ENCODE measurements around the gene PRTFDC1. TPM values are rescaled to one million over a fixed set of nuclear protein-coding genes. Genes with fewer than 3 reads are reported as not detected.
A peak's percentile ranks its signal among the peaks of the same experiment; 100 is the strongest.

The PRTFDC1 gene
- total and polyA plus RNA-seq, 2 donors, result 6.1 to 9.1 TPM

DNA sequence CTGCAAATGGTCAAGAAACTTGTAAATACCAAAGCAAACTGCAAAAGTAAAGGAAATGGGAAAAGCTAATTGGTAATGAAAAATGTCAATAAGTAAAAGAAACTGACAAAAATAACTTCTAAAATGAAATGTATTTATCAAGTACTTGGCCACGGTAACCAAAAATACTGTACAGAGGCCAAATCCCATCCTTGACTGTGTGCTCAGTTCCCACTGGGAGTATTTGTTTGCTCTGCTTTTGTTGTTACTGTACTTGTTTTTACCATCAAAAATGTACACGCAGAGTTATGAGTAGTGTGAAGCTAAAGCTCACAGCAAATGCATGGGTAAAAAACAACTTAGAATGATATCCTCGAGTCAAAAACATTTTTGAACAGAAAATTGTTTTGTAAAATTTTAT, 32.5 kb upstream of the PRTFDC1 start:
- DNase-seq (ENCODE audit: low read depth in 6 of 9, low spot score in 9 of 9), result no peak
- 63% methylated on average over 3 of the region's 3 CpGs for WGBS
- Histone ChIP-seq H3K4me1 (ENCODE audit: control insufficient read depth in 2 of 2, insufficient read depth in 2 of 2, low read length in 2 of 2) (peaks cover 0 to 4% of the 10 kb centered on the region in 2 donors), H3K4me3 (ENCODE audit: low read length in 2 of 2) (no peak overlapping the region), H3K27me3 (ENCODE audit: control insufficient read depth in 2 of 2, insufficient read depth in 1 of 2, low read length in 1 of 2) (no peaks in the 10 kb centered on the region), H3K9me3 (ENCODE audit: control insufficient read depth in 2 of 2, insufficient read depth in 1 of 2, low read length in 1 of 2) (no peaks in the 10 kb centered on the region), H3K36me3 (ENCODE audit: control insufficient read depth in 2 of 2, insufficient read depth in 2 of 2, low read length in 1 of 2) (no peaks in the 10 kb centered on the region), H3K27ac (ENCODE audit: low read depth in 1 of 2, low read length in 1 of 2) (no peak overlapping the region)

DNA sequence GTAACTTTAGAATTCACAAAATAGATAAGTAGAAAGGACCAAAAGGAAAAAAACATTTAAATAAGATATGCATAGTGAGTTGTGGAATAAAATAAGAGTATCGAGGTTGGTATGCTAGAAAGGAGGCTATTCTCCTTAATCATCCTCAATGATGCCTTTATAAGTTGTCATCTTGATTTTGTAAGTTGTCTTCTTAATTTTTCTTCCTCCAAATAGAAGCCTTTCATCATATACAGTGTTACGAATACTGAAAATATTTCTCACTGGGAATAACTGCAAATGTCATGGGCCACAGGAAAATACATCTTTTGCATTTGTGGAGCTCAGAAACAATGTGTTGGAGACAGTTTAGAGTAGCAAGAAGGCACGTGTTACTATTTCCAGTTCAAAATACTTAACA, 31.5 kb upstream of the PRTFDC1 start:
- WGBS, result 96% methylated on average over 3 of the region's 3 CpGs
- Histone ChIP-seq H3K27ac (ENCODE audit: low read depth in 1 of 2, low read length in 1 of 2) (no peak overlapping the region), H3K9me3 (ENCODE audit: control insufficient read depth in 2 of 2, insufficient read depth in 1 of 2, low read length in 1 of 2) (no peaks in the 10 kb centered on the region), H3K4me1 (ENCODE audit: control insufficient read depth in 2 of 2, insufficient read depth in 2 of 2, low read length in 2 of 2) (no peaks in the 10 kb centered on the region), H3K27me3 (ENCODE audit: control insufficient read depth in 2 of 2, insufficient read depth in 1 of 2, low read length in 1 of 2) (no peaks in the 10 kb centered on the region), H3K36me3 (ENCODE audit: control insufficient read depth in 2 of 2, insufficient read depth in 2 of 2, low read length in 1 of 2) (no peaks in the 10 kb centered on the region), H3K4me3 (ENCODE audit: low read length in 2 of 2) (no peak overlapping the region)
- DNase-seq (ENCODE audit: low read depth in 6 of 9, low spot score in 9 of 9), result no peak

DNA sequence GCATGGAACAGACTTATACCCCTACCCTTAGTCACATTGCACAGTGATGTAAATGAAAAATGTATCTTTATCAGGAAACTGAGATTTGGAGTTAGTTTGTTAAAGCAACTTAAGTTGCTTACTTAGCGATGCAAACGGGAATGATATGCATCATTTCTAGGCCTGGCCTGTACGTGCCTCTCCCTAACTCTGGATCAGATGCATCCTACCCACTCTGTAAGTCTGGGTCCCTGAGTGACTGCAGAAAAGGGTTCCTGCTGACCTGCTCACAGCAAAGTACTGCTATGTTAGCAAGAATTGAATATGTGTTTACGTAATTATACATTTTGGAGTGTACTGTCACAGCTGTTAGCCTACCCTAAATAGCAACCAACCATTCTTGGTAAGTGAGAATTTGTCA, 30.7 kb upstream of the PRTFDC1 start:
- 98% methylated on average over 4 of the region's 4 CpGs for WGBS
- DNase-seq (ENCODE audit: low read depth in 6 of 9, low spot score in 9 of 9), result no peak
- Histone ChIP-seq H3K27ac (ENCODE audit: low read depth in 1 of 2, low read length in 1 of 2) (no peak overlapping the region), H3K9me3 (ENCODE audit: control insufficient read depth in 2 of 2, insufficient read depth in 1 of 2, low read length in 1 of 2) (no peaks in the 10 kb centered on the region), H3K36me3 (ENCODE audit: control insufficient read depth in 2 of 2, insufficient read depth in 2 of 2, low read length in 1 of 2) (no peaks in the 10 kb centered on the region), H3K4me3 (ENCODE audit: low read length in 2 of 2) (no peak overlapping the region), H3K4me1 (ENCODE audit: control insufficient read depth in 2 of 2, insufficient read depth in 2 of 2, low read length in 2 of 2) (no peaks in the 10 kb centered on the region), H3K27me3 (ENCODE audit: control insufficient read depth in 2 of 2, insufficient read depth in 1 of 2, low read length in 1 of 2) (no peaks in the 10 kb centered on the region)

DNA sequence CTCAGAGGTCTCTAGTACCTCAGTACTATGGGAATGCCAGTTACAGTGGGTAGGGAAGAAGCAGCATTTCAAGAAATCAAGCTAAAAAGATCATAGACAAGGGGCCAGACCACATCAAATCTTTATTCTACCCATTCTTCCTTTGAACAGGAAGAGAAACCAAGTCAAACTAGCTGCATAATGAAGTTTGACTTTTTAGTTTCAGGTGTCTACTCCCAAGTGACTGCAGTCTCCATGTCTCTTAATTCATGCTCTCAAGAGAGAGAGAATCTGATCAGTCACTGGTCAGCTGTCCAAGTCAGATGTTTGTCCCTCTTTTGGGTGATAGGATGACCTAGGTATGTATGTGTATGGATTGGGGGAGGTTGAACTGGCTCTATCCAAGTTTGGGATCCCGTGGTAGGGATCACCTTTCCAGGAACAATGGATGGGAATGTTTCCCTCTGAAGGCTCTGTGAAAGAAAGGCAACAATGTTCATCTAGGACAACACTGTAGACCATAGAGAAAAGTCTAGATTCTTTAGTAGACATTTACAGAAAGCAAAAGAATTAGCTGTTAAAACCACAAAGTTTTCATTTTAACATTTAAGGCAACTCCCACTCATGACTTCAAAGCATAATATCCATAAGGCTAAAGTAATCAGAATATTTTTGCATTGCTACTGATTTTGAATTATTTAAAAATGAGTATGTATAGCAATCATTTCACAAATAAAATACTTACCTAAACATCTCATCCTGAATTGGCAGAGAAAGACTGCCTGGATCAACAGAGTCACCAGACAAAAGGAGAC, 30.1 kb upstream of the PRTFDC1 start:
- no peaks in the 10 kb centered on the region for H3K4me1 ChIP-seq (ENCODE audit: control insufficient read depth in 2 of 2, insufficient read depth in 2 of 2, low read length in 2 of 2)
- no peak overlapping the region for H3K4me3 ChIP-seq (ENCODE audit: low read length in 2 of 2)
- WGBS, result 97% methylated on average over 1 of the region's 1 CpG
- no peak overlapping the region for H3K27ac ChIP-seq (ENCODE audit: low read depth in 1 of 2, low read length in 1 of 2)
- no peaks in the 10 kb centered on the region for H3K9me3 ChIP-seq (ENCODE audit: control insufficient read depth in 2 of 2, insufficient read depth in 1 of 2, low read length in 1 of 2)
- no peaks in the 10 kb centered on the region for H3K27me3 ChIP-seq (ENCODE audit: control insufficient read depth in 2 of 2, insufficient read depth in 1 of 2, low read length in 1 of 2)
- peak in 3 of 9 donors; percentile 4 to 42 (median 13) for DNase-seq (ENCODE audit: low read depth in 6 of 9, low spot score in 9 of 9)
- no peaks in the 10 kb centered on the region for H3K36me3 ChIP-seq (ENCODE audit: control insufficient read depth in 2 of 2, insufficient read depth in 2 of 2, low read length in 1 of 2)

DNA sequence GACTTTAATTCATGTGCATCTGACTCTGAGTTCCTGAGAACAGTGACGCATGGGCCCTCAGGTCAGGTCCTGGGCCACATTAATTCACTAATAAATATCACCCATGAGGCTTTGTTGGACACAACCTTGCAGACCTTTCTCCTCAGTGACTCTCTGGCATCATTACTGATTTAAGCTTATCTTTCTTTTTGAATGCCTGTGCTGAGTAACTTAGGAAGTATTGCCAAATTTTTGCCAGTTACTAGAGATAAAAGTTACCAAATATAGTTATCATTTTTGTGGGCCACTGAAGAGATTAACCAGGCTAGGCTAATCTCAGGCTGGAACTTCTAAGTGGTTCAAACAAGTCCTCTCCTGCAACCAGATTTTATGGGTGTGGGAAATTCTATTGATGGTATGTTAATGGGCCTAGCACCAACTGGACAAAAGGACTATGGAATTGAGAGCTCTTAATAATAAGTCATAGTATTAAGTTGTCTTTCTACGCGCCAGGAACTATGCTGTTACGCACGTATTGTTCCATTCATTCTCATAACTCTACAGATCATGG, 28.8 kb upstream of the PRTFDC1 start:
- Histone ChIP-seq H3K4me1 (ENCODE audit: control insufficient read depth in 2 of 2, insufficient read depth in 2 of 2, low read length in 2 of 2) (no peaks in the 10 kb centered on the region), H3K27me3 (ENCODE audit: control insufficient read depth in 2 of 2, insufficient read depth in 1 of 2, low read length in 1 of 2) (no peaks in the 10 kb centered on the region), H3K9me3 (ENCODE audit: control insufficient read depth in 2 of 2, insufficient read depth in 1 of 2, low read length in 1 of 2) (no peaks in the 10 kb centered on the region), H3K27ac (ENCODE audit: low read depth in 1 of 2, low read length in 1 of 2) (no peak overlapping the region), H3K4me3 (ENCODE audit: low read length in 2 of 2) (no peak overlapping the region), H3K36me3 (ENCODE audit: control insufficient read depth in 2 of 2, insufficient read depth in 2 of 2, low read length in 1 of 2) (no peaks in the 10 kb centered on the region)
- no peak for DNase-seq (ENCODE audit: low read depth in 6 of 9, low spot score in 9 of 9)
- WGBS, result 98% methylated on average over 5 of the region's 5 CpGs

DNA sequence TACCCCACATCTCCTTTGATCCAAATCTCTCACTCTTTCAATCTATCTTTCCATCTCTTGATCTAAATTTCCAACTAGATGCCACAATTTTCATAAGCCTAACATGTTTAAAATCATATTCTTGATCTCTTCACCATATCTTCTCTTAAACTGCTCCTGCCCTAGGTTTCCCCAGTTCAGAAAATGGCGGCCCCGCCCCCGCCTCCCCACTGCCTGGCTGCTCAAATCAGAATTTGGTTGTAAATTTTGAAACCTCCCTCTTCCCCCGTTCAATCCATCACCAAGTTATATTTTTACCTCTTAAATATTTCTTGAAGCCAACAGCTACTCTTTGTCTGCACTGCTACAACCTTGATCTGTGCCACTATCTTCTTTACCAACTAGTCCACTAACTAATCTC, 27.3 kb upstream of the PRTFDC1 start:
- Histone ChIP-seq H3K4me3 (ENCODE audit: low read length in 2 of 2) (no peak overlapping the region), H3K36me3 (ENCODE audit: control insufficient read depth in 2 of 2, insufficient read depth in 2 of 2, low read length in 1 of 2) (no peaks in the 10 kb centered on the region), H3K27me3 (ENCODE audit: control insufficient read depth in 2 of 2, insufficient read depth in 1 of 2, low read length in 1 of 2) (no peaks in the 10 kb centered on the region), H3K27ac (ENCODE audit: low read depth in 1 of 2, low read length in 1 of 2) (no peak overlapping the region), H3K9me3 (ENCODE audit: control insufficient read depth in 2 of 2, insufficient read depth in 1 of 2, low read length in 1 of 2) (no peaks in the 10 kb centered on the region), H3K4me1 (ENCODE audit: control insufficient read depth in 2 of 2, insufficient read depth in 2 of 2, low read length in 2 of 2) (no peaks in the 10 kb centered on the region)
- no peak for DNase-seq (ENCODE audit: low read depth in 6 of 9, low spot score in 9 of 9)
- 98% methylated on average over 4 of the region's 4 CpGs for WGBS

DNA sequence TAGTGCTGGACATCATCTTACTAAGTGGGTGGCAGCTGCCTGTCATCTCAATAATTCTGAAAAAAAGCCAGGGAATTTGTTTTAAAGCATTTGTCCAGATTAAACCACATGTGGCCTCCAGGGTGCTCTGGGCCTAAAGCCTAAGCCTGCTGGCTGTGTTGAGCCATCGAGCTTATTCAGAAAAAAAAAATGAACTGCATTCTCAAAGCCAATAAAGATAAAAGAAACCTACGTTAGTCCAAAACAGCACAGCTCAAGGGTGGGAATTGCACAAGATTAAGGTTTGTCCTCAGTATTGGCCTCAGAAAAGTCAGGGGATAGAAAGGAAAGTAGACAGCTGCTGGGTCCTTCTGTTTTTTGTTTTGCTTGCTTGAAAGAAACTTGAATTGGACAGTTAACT, 22.6 kb upstream of the PRTFDC1 start:
- 93% methylated on average over 2 of the region's 2 CpGs for WGBS
- Histone ChIP-seq H3K27me3 (ENCODE audit: control insufficient read depth in 2 of 2, insufficient read depth in 1 of 2, low read length in 1 of 2) (no peaks in the 10 kb centered on the region), H3K4me3 (ENCODE audit: low read length in 2 of 2) (no peak overlapping the region), H3K4me1 (ENCODE audit: control insufficient read depth in 2 of 2, insufficient read depth in 2 of 2, low read length in 2 of 2) (no peaks in the 10 kb centered on the region), H3K9me3 (ENCODE audit: control insufficient read depth in 2 of 2, insufficient read depth in 1 of 2, low read length in 1 of 2) (no peaks in the 10 kb centered on the region), H3K36me3 (ENCODE audit: control insufficient read depth in 2 of 2, insufficient read depth in 2 of 2, low read length in 1 of 2) (no peaks in the 10 kb centered on the region), H3K27ac (ENCODE audit: low read depth in 1 of 2, low read length in 1 of 2) (no peak overlapping the region)
- DNase-seq (ENCODE audit: low read depth in 6 of 9, low spot score in 9 of 9), result no peak

- Histone ChIP-seq H3K4me3 (ENCODE audit: low read length in 2 of 2) (no peak overlapping the region), H3K27ac (ENCODE audit: low read depth in 1 of 2, low read length in 1 of 2) (no peak overlapping the region), H3K36me3 (ENCODE audit: control insufficient read depth in 2 of 2, insufficient read depth in 2 of 2, low read length in 1 of 2) (no peaks in the 10 kb centered on the region), H3K4me1 (ENCODE audit: control insufficient read depth in 2 of 2, insufficient read depth in 2 of 2, low read length in 2 of 2) (no peaks in the 10 kb centered on the region), H3K9me3 (ENCODE audit: control insufficient read depth in 2 of 2, insufficient read depth in 1 of 2, low read length in 1 of 2) (no peaks in the 10 kb centered on the region), H3K27me3 (ENCODE audit: control insufficient read depth in 2 of 2, insufficient read depth in 1 of 2, low read length in 1 of 2) (no peaks in the 10 kb centered on the region)
- WGBS, result 92% methylated on average over 5 of the region's 5 CpGs
- no peak for DNase-seq (ENCODE audit: low read depth in 6 of 9, low spot score in 9 of 9)
Measured at GRCh38 chr10:24973163-24973562, 20.8 kb upstream of the PRTFDC1 start.

GRCh38 chr10:24971374-24971773, 19.0 kb upstream of the PRTFDC1 start:
- Histone ChIP-seq H3K27me3 (ENCODE audit: control insufficient read depth in 2 of 2, insufficient read depth in 1 of 2, low read length in 1 of 2) (no peaks in the 10 kb centered on the region), H3K36me3 (ENCODE audit: control insufficient read depth in 2 of 2, insufficient read depth in 2 of 2, low read length in 1 of 2) (no peaks in the 10 kb centered on the region)

More at GRCh38 chr10:24971374-24971773, 19.0 kb upstream of the PRTFDC1 start:
- Histone ChIP-seq H3K27ac (ENCODE audit: low read depth in 1 of 2, low read length in 1 of 2) (no peak overlapping the region), H3K4me1 (ENCODE audit: control insufficient read depth in 2 of 2, insufficient read depth in 2 of 2, low read length in 2 of 2) (no peaks in the 10 kb centered on the region), H3K4me3 (ENCODE audit: low read length in 2 of 2) (no peak overlapping the region), H3K9me3 (ENCODE audit: control insufficient read depth in 2 of 2, insufficient read depth in 1 of 2, low read length in 1 of 2) (no peaks in the 10 kb centered on the region)
- DNase-seq (ENCODE audit: low read depth in 6 of 9, low spot score in 9 of 9), result no peak

Measured in thymus (tissue), 11 donors.